ENCODE measurements around the gene AP3S1.
"Not testable (repeated sequence)": the region's sequence is repeated elsewhere in the genome, so short reads cannot be mapped to it uniquely, and the experiment has no call there.

AP3S1 gene

GRCh38 chr5:115841382-115842088, at the start of gene AP3S1, which contains the start of gene ATG12:
TSS of gene AP3S1 (plus strand) at chr5:115841935. CDS start at chr5:115842038, 103 bp downstream.
TSS of gene ATG12 (minus strand) at chr5:115841565. CDS start at chr5:115841552, 13 bp downstream.
- peak; percentile 81 for DNase-seq (ENCODE audit: low read depth)

GRCh38 chr5:115795700-115796099, 46.0 kb upstream of the AP3S1 start:
- no peak for DNase-seq (ENCODE audit: low read depth)

GRCh38 chr5:115796656-115797055, 45.1 kb upstream of the AP3S1 start:
- DNase-seq (ENCODE audit: low read depth), result no peak

GRCh38 chr5:115798252-115798651, 43.5 kb upstream of the AP3S1 start:
- no peak for DNase-seq (ENCODE audit: low read depth)

- no peak for DNase-seq (ENCODE audit: low read depth)
Observed at GRCh38 chr5:115800108-115800507, 41.6 kb upstream of the AP3S1 start.

- DNase-seq (ENCODE audit: low read depth), result no peak
Observed at GRCh38 chr5:115801152-115801551, 40.6 kb upstream of the AP3S1 start.

GRCh38 chr5:115801984-115802383, 39.8 kb upstream of the AP3S1 start:
- DNase-seq (ENCODE audit: low read depth), result no peak

GRCh38 chr5:115806986-115807653, 34.6 kb upstream of the AP3S1 start:
- no peak for DNase-seq (ENCODE audit: low read depth)

- no peak for DNase-seq (ENCODE audit: low read depth)
Observed at GRCh38 chr5:115807654-115808052, 34.1 kb upstream of the AP3S1 start.

- not testable (repeated sequence) for DNase-seq (ENCODE audit: low read depth)
Observed at GRCh38 chr5:115808066-115808465, 33.7 kb upstream of the AP3S1 start.

GRCh38 chr5:115809946-115810345, 31.8 kb upstream of the AP3S1 start:
- no peak for DNase-seq (ENCODE audit: low read depth)

GRCh38 chr5:115810761-115811160, 31.0 kb upstream of the AP3S1 start:
- no peak for DNase-seq (ENCODE audit: low read depth)

- no peak for DNase-seq (ENCODE audit: low read depth)
Observed at GRCh38 chr5:115811406-115811805, 30.3 kb upstream of the AP3S1 start.

GRCh38 chr5:115812372-115812771, 29.4 kb upstream of the AP3S1 start:
- DNase-seq (ENCODE audit: low read depth), result no peak

- no peak for DNase-seq (ENCODE audit: low read depth)
Observed at GRCh38 chr5:115813719-115814118, 28.0 kb upstream of the AP3S1 start.

GRCh38 chr5:115815006-115815692, 26.6 kb upstream of the AP3S1 start:
- DNase-seq (ENCODE audit: low read depth), result no peak

- DNase-seq (ENCODE audit: low read depth), result no peak
Observed at GRCh38 chr5:115815693-115816225, 26.0 kb upstream of the AP3S1 start.

GRCh38 chr5:115816226-115817081, 25.3 kb upstream of the AP3S1 start, which contains the start of gene CDO1:
TSS of gene CDO1 (minus strand) at chr5:115816659. CDS start at chr5:115816397, 262 bp downstream.
- DNase-seq (ENCODE audit: low read depth), result no peak

- DNase-seq (ENCODE audit: low read depth), result no peak
Observed at GRCh38 chr5:115817386-115817785, 24.3 kb upstream of the AP3S1 start.

- DNase-seq (ENCODE audit: low read depth), result no peak
Observed at GRCh38 chr5:115818821-115819220, 22.9 kb upstream of the AP3S1 start.

- DNase-seq (ENCODE audit: low read depth), result no peak
Observed at GRCh38 chr5:115820846-115821245, 20.9 kb upstream of the AP3S1 start.

- DNase-seq (ENCODE audit: low read depth), result not testable (repeated sequence)
Observed at GRCh38 chr5:115824983-115825382, 16.8 kb upstream of the AP3S1 start.
